MM.1S (cell line): Measurements from ENCODE around the gene PCSK4.

Experiments used
- CTCF ChIP-seq: fragments of 300-600 bp; sonication (generic); IDR thresholded peaks from 2 replicates; pipeline ENCODE4 v1.5.1; 2016; ENCODE audit warnings: antibody characterized with exemption, low read length, mixed read lengths
- EZH2 ChIP-seq: fragments of 300-600 bp; sonication (generic); optimal IDR thresholded peaks from 2 replicates; pipeline ENCODE3; 2017; ENCODE audit warnings: low read depth, mild to moderate bottlenecking, antibody characterized with exemption, low read length, mixed read lengths
- EZH2phosphoT487 ChIP-seq: fragments of 300-600 bp; sonication (generic); IDR thresholded peaks from 2 replicates; pipeline ENCODE4 v1.6.1; 2018; ENCODE audit warnings: antibody characterized with exemption, low read length

- TF ChIP-seq CTCF, result no peak
- no peak for TF ChIP-seq EZH2
- TF ChIP-seq EZH2phosphoT487, result no peak
Measured at GRCh38 chr19:1433119-1434039, 56.8 kb downstream of the PCSK4 start.
